DMS 273 (cell line): Measurements from ENCODE around the gene ATP9A.
A peak's percentile ranks its signal among the peaks of the same experiment; 100 is the strongest.
"Not testable (repeated sequence)": the region's sequence is repeated elsewhere in the genome, so short reads cannot be mapped to it uniquely, and the experiment has no call there.

Experiments
- DNase-seq: peaks from one replicate; lab custom pipeline; 2025; ENCODE audit not compliant: unreplicated experiment; lab: John Stamatoyannopoulos, UW

The ATP9A gene

GRCh38 chr20:51659491-51660050 lies 108.6 kb downstream of the ATP9A start:
- DNase-seq = no peak

- no peak for DNase-seq
These were observed 111.4 kb downstream of the ATP9A start for GRCh38 chr20:51656726-51657260.

GRCh38 chr20:51656089-51656488 lies 112.1 kb downstream of the ATP9A start:
- DNase-seq = not testable (repeated sequence)

GRCh38 chr20:51654495-51654894 lies 113.7 kb downstream of the ATP9A start:
- DNase-seq = no peak

GRCh38 chr20:51654060-51654459 lies 114.1 kb downstream of the ATP9A start:
- no peak for DNase-seq

- no peak for DNase-seq
These were observed 115.0 kb downstream of the ATP9A start for GRCh38 chr20:51653226-51653625.

GRCh38 chr20:51651921-51652549 lies 116.2 kb downstream of the ATP9A start:
- no peak for DNase-seq

- peak; percentile 12 for DNase-seq
These were observed 117.5 kb downstream of the ATP9A start for GRCh38 chr20:51650685-51651134.

- DNase-seq = no peak
These were observed 119.6 kb downstream of the ATP9A start for GRCh38 chr20:51648571-51648947.

- no peak for DNase-seq
These were observed 120.3 kb downstream of the ATP9A start for GRCh38 chr20:51647674-51648570.

- not testable (repeated sequence) for DNase-seq
These were observed 124.4 kb downstream of the ATP9A start for GRCh38 chr20:51643810-51644209.

- DNase-seq = no peak
These were observed 124.8 kb downstream of the ATP9A start for GRCh38 chr20:51643390-51643789.

GRCh38 chr20:51641866-51642265 lies 126.3 kb downstream of the ATP9A start:
- no peak for DNase-seq

GRCh38 chr20:51640743-51641142 lies 127.4 kb downstream of the ATP9A start:
- no peak for DNase-seq

- peak; percentile 79 for DNase-seq
These were observed 128.9 kb downstream of the ATP9A start for GRCh38 chr20:51639206-51639832.

- no peak for DNase-seq
These were observed 130.9 kb downstream of the ATP9A start for GRCh38 chr20:51637241-51637640.

- DNase-seq = no peak
These were observed 132.1 kb downstream of the ATP9A start for GRCh38 chr20:51636123-51636522.

GRCh38 chr20:51635680-51636079 lies 132.5 kb downstream of the ATP9A start:
- no peak for DNase-seq

- no peak for DNase-seq
These were observed 133.3 kb downstream of the ATP9A start for GRCh38 chr20:51634877-51635276.

GRCh38 chr20:51634257-51634656 lies 133.9 kb downstream of the ATP9A start:
- DNase-seq = no peak

- no peak for DNase-seq
These were observed 134.8 kb downstream of the ATP9A start for GRCh38 chr20:51633430-51633829.
